NCI-H1694 (cell line): Measurements from ENCODE around the gene TPRG1.

Source experiments
- DNase-seq: peaks from one replicate; lab custom pipeline; 2025; lab: John Stamatoyannopoulos, UW

Gene TPRG1

GRCh38 chr3:189355481-189356201 is 183.9 kb downstream of the TPRG1 start:
- no peak for DNase-seq

- DNase-seq: no peak
Measured at GRCh38 chr3:189360291-189360690, 188.5 kb downstream of the TPRG1 start.

- DNase-seq: no peak
Measured at GRCh38 chr3:189361103-189361835, 189.5 kb downstream of the TPRG1 start.

- no peak for DNase-seq
Measured at GRCh38 chr3:189363590-189364255, 192.0 kb downstream of the TPRG1 start.

GRCh38 chr3:189365609-189366564 is 194.1 kb downstream of the TPRG1 start:
- DNase-seq: no peak

GRCh38 chr3:189368384-189368783 is 196.6 kb downstream of the TPRG1 start:
- no peak for DNase-seq

- DNase-seq: no peak
Measured at GRCh38 chr3:189369636-189370035, 197.9 kb downstream of the TPRG1 start.

- DNase-seq: no peak
Measured at GRCh38 chr3:189372243-189372642, 200.5 kb downstream of the TPRG1 start.
